Mucosa of gallbladder (tissue), 1 donor: ENCODE measurements around the gene PDXK. TPM values are rescaled to one million over a fixed set of nuclear protein-coding genes. Genes with fewer than 3 reads are reported as not detected.

Experiments
- DNase-seq: peaks from one replicate; pipeline ENCODE4 v3.0.0-alpha.2; 2020; ENCODE audit warnings: low spot score
- total RNA-seq: library from RNA; stranded (reverse); gene quantifications from one replicate; pipeline ENCODE4 v1.2.1, GENCODE V29; 2021
- donor health status: DM: no; HTN: no; CAD: no.

PDXK gene
- total RNA-seq, 1 donor from 2014 or later, result 188 TPM

DNA sequence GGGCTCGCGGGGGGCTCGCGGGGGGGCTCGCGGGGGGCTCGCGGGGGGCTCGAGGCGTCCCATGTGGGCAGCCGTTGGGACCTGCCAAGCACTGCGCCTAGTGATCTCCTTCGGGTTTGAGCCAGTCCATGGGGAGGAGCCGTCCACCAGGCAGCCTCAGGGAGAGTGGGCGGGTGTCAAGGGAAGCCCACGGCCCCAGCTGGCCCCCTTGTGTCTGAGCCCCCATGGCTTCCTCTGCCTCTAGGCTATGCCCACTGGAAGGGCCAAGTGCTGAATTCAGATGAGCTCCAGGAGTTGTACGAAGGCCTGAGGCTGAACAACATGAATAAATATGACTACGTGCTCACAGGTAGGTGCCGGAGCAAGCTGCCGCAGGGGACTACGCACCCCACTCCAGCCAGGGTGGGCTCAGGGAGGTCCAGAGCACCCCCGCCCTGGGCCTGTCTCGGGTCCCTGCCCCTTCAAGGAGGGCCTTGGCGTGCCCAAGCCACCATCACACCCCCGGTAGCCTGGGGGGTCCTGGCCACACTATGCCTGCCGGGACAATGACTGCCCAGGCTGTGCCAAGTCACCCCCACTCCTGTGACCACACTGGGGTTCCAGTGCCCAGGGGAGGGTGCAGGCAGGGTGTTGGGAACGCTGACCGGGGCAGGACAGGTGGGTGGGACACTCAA, 22.6 kb downstream of the PDXK start:
- no peak for DNase-seq

DNA sequence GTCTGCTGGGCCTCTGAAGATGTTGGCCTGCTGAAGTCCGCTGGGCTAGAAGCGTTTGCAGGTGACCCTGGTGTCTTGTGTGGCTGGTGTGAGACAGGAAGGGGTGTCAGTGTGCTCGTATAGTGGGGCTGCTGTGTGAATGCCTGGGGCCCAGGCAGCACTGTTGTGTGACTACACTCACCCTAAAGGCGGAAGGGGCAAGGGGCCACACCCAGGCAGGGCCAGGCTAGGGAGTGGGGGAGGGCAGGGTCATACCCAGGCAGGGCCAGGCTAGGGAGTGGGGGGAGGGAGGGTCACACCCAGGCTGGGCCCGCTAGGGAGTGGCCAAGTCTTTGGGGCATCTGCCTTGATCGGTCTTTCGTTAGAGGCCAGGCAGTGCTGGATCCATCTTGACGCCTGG, 25.0 kb downstream of the PDXK start:
- DNase-seq, result no peak

DNA sequence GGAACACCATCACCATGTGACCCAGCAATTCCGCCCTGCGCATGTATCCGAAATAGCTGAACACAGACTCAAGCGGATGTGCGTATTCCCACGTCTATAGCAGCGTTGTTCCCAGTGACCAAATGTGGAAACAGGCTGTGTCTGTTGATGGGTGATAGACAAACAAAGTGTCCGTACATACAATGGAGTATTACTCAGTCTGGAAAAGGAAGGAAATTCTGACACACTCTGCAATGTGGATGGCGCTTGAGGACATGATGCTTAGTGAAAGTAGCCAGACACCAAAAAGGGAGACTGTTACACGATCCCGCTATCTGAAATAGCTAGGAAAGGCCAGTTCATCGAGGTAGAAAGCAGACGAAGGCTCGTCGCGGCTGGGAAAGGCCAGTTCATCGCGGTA, 25.8 kb downstream of the PDXK start:
- DNase-seq, result no peak

DNA sequence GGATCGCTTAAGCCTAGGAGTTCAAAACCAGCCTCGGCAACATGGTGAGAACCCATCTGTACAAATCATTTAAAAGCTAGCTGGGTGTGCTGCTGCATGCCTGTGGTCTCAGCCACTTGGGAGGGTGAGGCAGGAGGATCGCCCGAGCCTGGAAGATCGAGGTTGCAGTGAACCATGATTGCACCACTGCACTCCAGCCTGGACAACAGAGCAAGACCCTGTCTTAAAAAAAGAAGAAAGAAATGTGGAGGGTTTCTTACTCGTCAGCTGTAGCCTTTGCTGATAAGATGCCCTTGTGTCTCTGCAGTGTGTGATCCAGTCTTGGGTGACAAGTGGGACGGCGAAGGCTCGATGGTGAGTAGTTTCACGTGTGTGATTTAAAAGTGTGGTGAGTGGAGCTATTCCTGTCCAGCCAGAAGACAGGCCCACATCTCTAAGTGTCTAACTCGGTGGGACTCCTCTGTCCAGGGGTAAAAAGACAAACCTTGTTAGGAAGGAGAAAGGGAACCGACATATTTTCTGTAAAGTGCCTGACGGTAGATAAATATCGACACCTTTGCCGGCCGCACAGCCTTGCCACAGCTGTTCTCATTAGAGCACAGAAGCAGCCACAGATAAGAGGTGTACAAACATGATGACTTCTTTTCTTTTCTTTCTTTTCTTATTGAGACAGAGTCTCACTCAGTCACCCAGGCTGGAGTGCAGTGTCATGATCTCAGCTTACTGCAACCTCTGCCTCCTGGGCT, 27.0 kb downstream of the PDXK start:
- DNase-seq, result no peak

DNA sequence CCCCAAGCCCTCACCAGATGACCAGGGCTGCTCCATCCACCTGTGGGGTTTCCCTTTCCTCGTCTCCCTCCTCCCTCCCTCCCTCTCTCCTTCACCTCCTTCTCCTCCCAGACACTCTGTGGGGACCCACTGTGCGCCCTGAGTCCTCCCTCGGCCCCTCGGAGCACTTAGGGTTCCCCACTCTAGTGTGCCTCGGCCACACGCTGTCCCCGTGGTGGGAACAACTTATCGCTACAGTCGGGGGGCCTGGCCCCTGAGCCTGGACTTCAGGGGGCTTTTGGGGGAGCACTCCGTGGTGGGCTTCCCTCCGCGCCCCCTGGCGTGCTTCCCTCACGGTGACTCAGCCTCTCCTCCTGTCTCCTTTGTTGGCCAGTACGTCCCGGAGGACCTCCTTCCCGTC, 29.7 kb downstream of the PDXK start:
- DNase-seq, result no peak

DNA sequence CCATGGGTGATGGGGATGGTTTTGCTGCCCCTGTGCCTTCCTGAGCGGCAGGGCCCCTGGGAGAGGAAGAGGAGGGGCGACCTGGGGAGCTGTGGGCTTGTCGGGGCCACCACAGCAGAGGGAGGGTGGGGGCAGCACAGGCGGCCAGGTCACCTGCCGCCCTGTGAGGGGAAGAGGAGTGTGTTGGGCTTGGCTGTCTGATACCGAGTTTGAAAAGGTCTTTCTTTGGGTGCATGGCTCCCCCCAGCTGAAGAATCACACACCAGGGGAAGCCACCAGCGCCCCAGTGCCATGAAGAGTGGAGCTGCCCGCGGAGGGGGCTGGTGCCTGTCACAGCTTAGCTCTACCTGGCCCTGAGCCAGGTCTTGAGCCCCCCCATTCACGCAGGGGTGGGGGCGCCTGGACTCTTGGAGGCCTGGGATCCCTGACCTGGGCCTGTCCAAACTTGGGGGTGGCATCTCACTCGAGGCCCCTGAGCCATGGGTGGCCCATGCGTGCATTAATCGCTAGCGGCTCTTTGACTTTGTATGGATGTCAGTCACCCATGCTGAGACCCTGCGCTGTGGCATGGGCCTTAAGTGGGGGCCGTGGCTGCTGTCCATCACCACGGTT, 30.8 kb downstream of the PDXK start:
- DNase-seq, result no peak

DNA sequence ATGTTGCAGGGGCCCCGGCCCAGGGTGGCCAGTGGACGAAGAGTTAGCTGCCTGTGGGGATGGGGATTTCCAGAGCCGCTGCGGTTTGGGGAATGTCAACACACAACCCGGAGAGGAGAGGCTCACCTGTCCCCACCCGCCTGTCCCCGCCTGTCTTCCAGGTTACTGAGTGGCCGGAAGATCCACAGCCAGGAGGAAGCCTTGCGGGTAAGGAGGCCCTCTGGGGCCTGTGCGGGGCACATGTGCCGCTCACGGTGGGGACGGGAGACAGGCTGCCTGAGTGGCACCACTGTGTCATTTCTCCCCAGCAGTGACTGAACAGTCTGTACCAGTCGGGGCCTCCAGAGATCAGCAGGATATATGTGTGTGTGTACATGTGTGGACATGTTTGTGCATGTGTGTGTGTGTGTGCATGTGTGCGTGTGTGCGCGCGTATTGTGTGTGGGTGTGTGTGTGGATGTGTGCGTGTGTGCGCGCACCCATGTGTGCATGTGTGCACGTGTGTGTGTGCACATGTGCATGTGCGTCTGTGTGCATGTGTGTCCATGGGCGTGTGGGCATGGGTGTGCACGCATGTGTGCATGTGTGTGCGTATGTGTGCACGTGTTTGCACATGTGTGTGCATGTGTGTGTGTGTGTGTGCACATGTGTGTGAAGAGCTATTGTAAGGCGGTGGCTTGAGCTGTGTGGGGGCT, 31.6 kb downstream of the PDXK start:
- no peak for DNase-seq

DNA sequence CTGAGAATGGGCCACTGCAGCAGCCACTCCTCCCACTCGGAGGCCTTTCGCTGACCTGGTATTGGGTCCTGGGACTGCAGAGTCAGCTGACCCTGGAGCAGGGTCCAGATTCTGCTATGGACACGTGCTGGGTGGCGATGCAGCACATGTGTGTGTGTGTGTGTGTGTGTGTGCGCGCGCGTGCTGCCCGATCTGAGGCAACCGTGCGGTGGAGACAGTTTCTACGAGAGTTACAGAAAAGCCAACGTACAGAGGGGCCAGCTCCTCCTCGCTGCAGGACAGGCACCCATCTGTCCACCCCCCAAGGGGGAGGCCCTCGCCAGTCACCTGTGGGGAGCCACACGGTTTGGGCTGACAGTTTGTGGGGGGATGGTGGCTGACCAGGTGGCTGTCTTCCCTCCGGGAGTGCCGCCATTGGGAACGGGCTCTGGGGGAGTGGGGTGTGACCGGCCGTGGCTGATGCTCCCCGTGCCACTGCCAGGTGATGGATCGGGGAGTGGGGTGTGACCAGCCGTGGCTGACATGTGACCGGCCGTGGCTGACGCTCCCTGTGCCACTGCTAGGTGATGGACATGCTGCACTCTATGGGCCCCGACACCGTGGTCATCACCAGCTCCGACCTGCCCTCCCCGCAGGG, 33.1 kb downstream of the PDXK start:
- no peak for DNase-seq

DNA sequence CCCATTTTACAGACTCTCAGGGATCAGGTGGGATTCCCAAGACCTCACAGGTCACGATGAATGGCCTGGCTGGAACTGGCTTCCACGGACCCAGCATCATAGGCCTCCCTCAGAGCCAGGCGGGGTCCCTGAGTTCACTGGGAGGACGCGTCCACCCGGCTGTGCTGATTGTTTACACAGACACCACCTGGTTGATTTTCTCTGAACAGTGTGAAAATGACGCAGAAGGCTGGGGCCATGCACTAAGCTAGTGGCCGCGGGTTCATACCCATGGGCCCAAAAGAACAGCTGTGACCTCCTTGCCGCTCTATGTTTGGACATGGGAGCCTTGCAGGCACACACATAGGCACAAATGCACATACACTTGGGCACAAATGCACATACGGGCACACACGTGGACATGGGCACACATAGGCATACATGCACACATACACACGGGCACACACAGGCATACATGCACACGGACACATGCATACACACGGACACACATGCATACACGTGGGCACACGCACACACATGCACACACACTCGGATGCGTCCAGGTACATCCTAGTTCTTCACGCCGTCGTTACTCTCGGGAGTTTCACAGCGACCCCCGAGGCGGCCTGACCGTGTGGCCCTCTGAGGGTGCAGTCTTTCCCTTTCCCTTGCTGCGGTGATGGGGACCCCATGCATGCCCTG, 34.0 kb downstream of the PDXK start:
- no peak for DNase-seq

DNA sequence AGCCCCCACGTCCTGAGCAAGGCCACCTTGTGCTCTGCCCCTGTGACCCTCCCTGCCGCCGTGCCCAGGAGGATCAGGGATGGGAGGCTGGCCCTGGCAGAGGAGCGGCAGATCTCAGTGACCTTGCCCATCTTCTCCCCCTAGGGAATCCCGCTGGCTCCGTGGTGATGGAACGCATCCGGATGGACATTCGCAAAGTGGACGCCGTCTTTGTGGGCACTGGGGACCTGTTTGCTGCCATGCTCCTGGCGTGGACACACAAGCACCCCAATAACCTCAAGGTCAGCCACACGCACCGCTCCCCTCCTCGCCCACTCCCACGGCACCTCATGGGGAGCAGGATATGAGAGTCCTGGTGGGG, 34.5 kb downstream of the PDXK start:
- no peak for DNase-seq

DNA sequence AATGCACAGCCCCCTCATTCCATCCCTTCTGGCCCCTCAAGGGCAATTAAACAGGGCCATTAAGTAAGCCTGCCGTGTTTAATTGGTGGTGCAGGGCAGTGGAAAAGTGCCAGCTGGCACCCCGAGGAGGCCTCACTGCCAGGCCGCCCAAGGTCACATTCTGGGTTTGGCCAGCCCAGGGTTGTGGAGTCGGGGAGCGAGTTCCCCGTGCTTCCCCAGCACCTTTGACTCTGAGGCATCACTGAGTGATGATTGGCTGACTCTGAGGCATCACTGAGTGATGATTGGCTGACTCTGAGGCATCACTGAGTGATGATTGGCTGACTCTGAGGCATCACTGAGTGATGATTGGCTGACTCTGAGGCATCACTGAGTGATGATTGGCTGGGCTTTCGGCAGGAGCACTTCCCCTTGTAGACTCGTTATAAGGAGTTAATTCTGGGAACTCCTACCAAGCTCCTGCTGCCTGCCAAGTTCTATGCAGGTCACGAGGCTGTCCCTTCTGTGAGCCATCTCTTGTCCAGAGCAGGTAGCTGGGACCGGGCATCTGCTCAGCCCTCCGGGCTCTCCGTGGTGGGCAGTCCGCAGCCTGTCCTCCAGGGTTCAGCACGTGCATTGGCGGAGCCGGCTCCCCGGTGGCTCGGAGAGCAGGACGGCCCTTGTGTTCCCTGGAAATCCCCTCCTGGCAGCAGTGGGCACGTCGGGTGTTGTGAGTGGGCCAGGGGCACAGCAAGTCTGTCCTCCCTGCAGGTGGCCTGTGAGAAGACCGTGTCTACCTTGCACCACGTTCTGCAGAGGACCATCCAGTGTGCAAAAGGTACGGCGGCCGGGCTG, 36.2 kb downstream of the PDXK start:
- no peak for DNase-seq

DNA sequence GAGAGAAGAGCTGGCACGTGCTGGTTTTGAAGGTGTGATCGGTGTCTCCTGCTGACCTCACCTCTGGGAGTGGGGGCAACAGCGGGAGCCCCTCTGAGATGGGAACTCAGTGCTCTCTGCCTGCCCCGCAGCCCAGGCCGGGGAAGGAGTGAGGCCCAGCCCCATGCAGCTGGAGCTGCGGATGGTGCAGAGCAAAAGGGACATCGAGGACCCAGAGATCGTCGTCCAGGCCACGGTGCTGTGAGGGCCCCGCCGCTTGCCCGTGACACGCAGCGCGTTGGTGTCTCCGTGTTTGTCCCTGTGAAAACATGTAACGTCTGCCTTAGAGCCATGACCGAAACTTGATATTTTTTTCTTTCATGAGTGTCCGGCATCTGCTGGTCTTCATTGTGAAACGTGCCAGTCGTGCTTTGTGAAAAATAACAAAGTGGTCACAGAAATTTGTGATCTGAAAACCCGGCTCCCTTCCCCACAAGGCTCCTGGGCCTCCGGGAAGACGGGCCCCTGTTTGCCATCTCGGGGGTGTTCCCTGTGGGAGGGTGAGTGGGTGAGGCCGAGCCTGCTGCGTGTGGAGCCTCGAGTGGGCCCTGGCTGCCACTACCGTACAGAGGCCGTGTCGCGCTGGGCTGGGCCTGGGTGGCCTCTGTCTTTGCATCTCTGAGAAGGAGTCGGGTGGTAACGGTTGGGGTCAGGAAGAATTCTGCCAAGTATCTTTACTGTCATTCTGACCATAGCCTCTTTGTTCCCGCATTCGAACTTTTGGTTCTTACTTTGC, 37.1 kb downstream of the PDXK start:
- DNase-seq, result no peak

DNA sequence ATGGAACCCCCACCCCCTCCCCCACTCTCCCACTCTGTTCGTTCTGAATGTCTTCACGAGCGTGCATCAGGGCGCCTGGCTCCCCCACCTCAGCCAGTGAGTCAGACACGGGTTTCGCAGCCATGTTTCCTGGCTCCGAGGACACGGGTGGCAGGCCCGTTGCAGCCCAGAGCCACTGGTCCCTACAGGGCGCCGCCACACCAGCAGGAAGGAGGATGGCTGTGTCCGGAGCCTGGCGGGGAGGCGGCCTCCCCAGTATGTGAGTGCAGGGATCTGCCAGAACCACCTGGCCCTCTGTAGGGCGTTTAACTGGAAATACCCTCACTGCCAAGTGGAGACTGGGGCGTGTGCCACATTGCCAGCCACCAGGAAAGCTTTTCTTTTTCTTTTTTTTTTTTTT, 38.7 kb downstream of the PDXK start:
- no peak for DNase-seq

DNA sequence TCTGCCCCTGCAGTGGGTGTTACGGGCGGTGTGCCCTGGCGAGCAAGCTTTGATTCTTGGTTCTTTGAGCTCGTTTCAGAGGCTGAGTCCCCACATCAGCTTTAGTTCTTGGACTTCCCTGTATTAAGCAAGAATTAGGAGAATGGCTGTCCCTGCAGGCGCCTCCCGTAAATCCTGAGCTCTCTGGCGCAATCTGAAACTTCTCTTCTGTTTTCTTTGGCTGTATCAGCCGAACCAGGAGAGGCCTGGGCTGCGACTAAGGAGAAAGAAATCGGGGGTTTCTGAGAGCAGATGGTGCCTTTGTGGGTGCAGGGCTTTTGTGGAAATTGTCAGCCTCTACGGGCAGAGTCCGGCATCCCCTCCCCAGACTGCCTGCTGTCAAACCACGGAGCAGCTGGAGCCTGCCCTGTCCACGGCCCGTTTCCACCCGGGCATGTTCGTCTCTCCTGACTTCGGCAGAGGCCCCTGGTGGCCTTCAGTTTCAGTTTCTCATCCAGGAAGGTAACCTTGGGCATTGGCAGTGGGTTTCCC, 39.2 kb downstream of the PDXK start:
- DNase-seq, result no peak

DNA sequence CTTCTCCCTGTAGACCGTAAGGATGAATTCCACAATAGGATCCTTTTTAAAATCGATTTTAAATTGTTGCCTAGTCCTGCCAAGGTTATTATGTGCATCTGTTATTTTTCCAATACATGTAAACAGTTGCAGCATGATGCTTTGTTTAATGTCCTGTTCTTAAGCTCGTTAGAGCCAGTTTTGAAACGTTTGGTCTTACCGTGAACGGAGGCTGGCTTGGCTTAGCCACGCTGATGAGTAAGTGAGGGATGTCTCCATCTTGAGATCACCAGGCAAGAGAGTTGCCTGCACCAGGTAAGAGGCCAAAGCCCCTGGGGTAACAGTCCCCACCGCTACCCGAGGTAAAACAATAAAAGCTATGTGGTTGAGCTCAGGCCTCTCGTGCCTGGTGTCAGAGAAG, 39.9 kb downstream of the PDXK start:
- no peak for DNase-seq

DNA sequence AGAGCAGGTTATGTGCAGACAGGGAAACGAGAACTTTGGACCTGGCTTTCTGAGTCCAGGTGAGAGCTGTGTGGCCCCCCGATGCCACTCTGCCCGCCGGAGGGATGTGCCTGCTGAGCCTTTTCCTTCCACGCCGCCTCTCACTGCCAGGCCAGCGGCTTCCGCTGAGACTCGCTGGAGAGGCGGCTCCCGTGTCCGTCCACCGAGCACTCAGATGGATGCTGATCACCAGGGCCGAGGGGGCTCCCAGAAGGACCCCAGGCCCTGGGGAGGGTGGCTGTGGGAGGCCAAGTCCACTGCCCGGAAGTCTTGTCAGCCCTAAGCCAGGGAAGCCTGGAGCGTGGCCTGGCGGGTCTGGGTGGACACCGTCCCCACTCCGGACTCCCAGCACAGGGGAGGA, 40.7 kb downstream of the PDXK start:
- DNase-seq, result no peak

DNA sequence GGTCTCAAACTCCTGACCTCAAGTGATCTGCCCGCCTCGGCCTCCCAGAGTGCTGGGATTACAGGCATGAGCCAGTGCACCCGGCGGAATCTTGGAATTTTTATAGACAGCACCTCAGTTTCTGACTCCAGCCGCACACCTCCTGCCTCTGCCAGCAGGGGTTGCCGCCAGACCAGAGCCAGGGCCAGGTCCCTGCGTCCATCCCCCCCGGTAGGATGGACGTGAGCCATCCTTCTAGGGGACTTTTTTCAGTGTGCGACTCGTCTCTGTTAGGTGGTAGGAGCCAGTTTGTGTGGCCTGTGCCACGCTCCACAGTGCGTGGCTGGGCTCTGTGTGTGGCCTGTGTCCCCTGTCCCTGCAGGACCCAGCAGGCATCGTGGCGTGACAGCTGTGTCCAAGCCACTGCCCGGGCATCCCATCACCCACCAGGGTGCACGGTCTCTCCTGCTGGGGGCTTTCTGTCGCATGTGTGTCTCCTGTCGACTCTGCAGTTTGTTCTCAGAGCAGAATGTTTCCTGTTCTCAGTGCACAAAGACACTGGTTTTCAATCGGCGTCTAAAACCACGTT, 41.5 kb downstream of the PDXK start:
- no peak for DNase-seq

DNA sequence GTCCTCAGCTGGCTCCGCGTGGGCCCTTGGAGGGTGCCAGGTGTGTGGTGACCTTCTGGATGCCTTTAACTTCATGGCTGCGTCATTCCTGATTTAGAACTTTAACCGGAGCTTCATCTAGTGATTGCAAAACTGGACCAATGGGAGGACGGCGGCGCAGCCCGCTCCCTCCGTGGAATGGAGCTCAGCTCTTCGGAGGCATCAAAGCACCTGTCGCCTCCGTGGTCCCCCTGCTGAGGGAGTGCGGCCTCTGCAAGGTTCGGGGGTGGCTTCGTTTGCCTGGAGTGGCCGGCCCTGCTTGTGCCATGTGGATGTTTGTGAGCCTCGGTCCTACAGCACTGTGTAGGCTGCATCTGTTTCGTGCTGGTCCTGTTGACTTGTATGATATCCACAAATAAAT, 43.0 kb downstream of the PDXK start:
- no peak for DNase-seq
